K562 (cell line): Measurements from ENCODE around the gene TTLL8. TPM values are rescaled to one million over a fixed set of nuclear protein-coding genes. Genes with fewer than 3 reads are reported as not detected.

Source experiments
- E2F4 ChIP-seq: sonication (generic); formaldehyde crosslinking; IDR thresholded peaks from 2 replicates; pipeline ENCODE4 v1.8.0; 2022; ENCODE audit warnings: mild to moderate bottlenecking, low read depth, missing genetic modification reagents
- EGR1 ChIP-seq: fragments of 450-650 bp; conservative IDR thresholded peaks from 2 replicates; pipeline ENCODE4 v1.6.1; 2017; ENCODE audit warnings: mild to moderate bottlenecking
- IRF9 ChIP-seq: fragments of 450-650 bp; IDR thresholded peaks from 2 replicates; pipeline ENCODE4 v1.6.1; 2016; ENCODE audit warnings: missing biosample characterization, missing genetic modification characterization
- JUN ChIP-seq, 2 experiments: sonication (generic) in 1 of 2; formaldehyde crosslinking in 1 of 2; IDR thresholded peaks; 2 replicates each; pipeline versions ENCODE4 v1.6.1 to v1.8.0; 2012 to 2022; ENCODE audit warnings: borderline replicate concordance in 2 of 2, mild to moderate bottlenecking in 2 of 2, improper control_type of control experiment in 1 of 2, low read depth in 1 of 2, low read length in 1 of 2, missing genetic modification reagents in 1 of 2
- KLF13 ChIP-seq: fragments of 450-650 bp; IDR thresholded peaks from 2 replicates; pipeline ENCODE4 v1.6.1; 2016; ENCODE audit warnings: missing genetic modification characterization, low read depth, mild to moderate bottlenecking, missing compliant biosample characterization, moderate library complexity, borderline replicate concordance
- L3MBTL2 ChIP-seq: fragments of 450-650 bp; IDR thresholded peaks from 2 replicates; pipeline ENCODE4 v1.6.1; 2016; ENCODE audit warnings: mild to moderate bottlenecking, moderate library complexity
- MGA ChIP-seq: fragments of 450-650 bp; IDR thresholded peaks from 2 replicates; pipeline ENCODE4 v1.6.1; 2016; ENCODE audit warnings: mild to moderate bottlenecking, moderate library complexity
- RAD51 ChIP-seq: fragments of 450-650 bp; IDR thresholded peaks from 2 replicates; pipeline ENCODE4 v1.7.1; 2016; ENCODE audit warnings: low read depth, mild to moderate bottlenecking, borderline replicate concordance
- SMAD2 ChIP-seq: fragments of 150-350 bp; IDR thresholded peaks from 2 replicates; pipeline ENCODE4 v1.6.1; 2014; ENCODE audit warnings: low read depth, mild to moderate bottlenecking, low read length
- SREBF1 ChIP-seq: fragments of 150-350 bp; IDR thresholded peaks from 2 replicates; pipeline ENCODE4 v1.6.1; 2014; ENCODE audit warnings: antibody characterized with exemption, low read depth, low read length, borderline replicate concordance
- TCF7 ChIP-seq: sonication (generic); IDR thresholded peaks from 2 replicates; pipeline ENCODE4 v1.6.1; 2016; ENCODE audit warnings: antibody characterized with exemption, borderline replicate concordance
- USF1 ChIP-seq: sonication (generic); formaldehyde crosslinking; IDR thresholded peaks from 2 replicates; pipeline ENCODE4 v1.9.0; 2022; ENCODE audit warnings: mild to moderate bottlenecking, missing genetic modification reagents
- ZNF263 ChIP-seq: sonication (generic); formaldehyde crosslinking; IDR thresholded peaks from 2 replicates; pipeline ENCODE4 v1.8.0; 2022; ENCODE audit warnings: mild to moderate bottlenecking, missing genetic modification reagents, borderline replicate concordance
- polyA plus RNA-seq, 8 experiments: library from polyadenylated mRNA; depleted of rRNA in 4 of 8; stranded (reverse) in 5 of 8; unstranded in 3 of 8; fragments of >200 nt; fragmentation: Nextera tagmentation in 2 of 8; fragmentation: Illumina TruSeq in 1 of 8; extraction: Ambion mirVana in 2 of 8; extraction: Trizol in 1 of 8; gene quantifications; 2 replicates each; pipeline versions ENCODE4 v1.2.1 to v1.2.3, GENCODE V29; 2011 to 2014; ENCODE audit warnings: inconsistent platforms in 1 of 8, missing spikeins in 1 of 8
- total RNA-seq, 7 experiments: library from RNA; depleted of rRNA in 6 of 7; stranded (reverse); fragments of >200 nt in 6 of 7; fragmentation: Illumina TruSeq in 2 of 7; extraction: Trizol in 2 of 7; gene quantifications; 2 replicates each; pipeline versions ENCODE4 v1.2.1 to v1.2.3, GENCODE V29; 2011 to 2021; ENCODE audit warnings: low replicate concordance in 1 of 7

TTLL8 gene
- total and polyA plus RNA-seq, 9 of the 15 experiments (the other 6 are each of a cell fraction or from before 2014, with no cell fraction given) = not detected

- TF ChIP-seq E2F4 (peak; percentile 34; the same call in 1 of the 2 replicates), USF1 (CRISPR knock-in tag) (peak; percentile 94), SREBF1 (no peak), L3MBTL2 (peak; percentile 97), KLF13 (tag) (0 out of 2 replicates have a peak, but pooled peaks have one; percentile 34), EGR1 (peak; percentile 45), ZNF263 (CRISPR knock-in tag) (peak; percentile 52; the same call in 1 of the 2 replicates), SMAD2 (no peak), RAD51 (peak; percentile 82), MGA (peak; percentile 99), JUN (IDR thresholded peaks at IDR 0.05; ENCODE audit: borderline replicate concordance, low read depth, low read length) (peak; percentile 21; the same call in 1 of the 2 replicates), JUN (CRISPR knock-in tag; IDR thresholded peaks at IDR 0.05; ENCODE audit: borderline replicate concordance) (no peak), TCF7 (no peak), IRF9 (tag) (no peak)
These were observed 44.8 kb upstream of the TTLL8 start (continued) for GRCh38 chr22:50102946-50103345.
